ENCODE measurements around the gene LRRN2. TPM values are rescaled to one million over a fixed set of nuclear protein-coding genes. Genes with fewer than 3 reads are reported as not detected.
A peak's percentile ranks its signal among the peaks of the same experiment; 100 is the strongest.

Gene LRRN2
- total and polyA plus RNA-seq, 2 donors, result 0.66 to 3.0 TPM

- H3K36me3 ChIP-seq (ENCODE audit: control insufficient read depth in 2 of 2, insufficient read depth in 2 of 2, low read length in 1 of 2), result no peaks in the 10 kb centered on the region
- peaks cover 0 to 12% of the 10 kb centered on the region in 2 donors for H3K27me3 ChIP-seq (ENCODE audit: control insufficient read depth in 2 of 2, insufficient read depth in 1 of 2, low read length in 1 of 2)
- DNase-seq (ENCODE audit: low read depth in 6 of 9, low spot score in 9 of 9), result no peak
- H3K27ac ChIP-seq (ENCODE audit: low read depth in 1 of 2, low read length in 1 of 2), result no peak overlapping the region
- no peak overlapping the region for H3K4me3 ChIP-seq (ENCODE audit: low read length in 2 of 2)
- 95% methylated on average over 3 of the region's 3 CpGs for WGBS
- H3K9me3 ChIP-seq (ENCODE audit: control insufficient read depth in 2 of 2, insufficient read depth in 1 of 2, low read length in 1 of 2), result peaks cover 0 to 2% of the 10 kb centered on the region in 2 donors
- peaks cover 46 to 79% of the 10 kb centered on the region in 2 donors for H3K4me1 ChIP-seq (ENCODE audit: control insufficient read depth in 2 of 2, insufficient read depth in 2 of 2, low read length in 2 of 2)
These were observed 23.5 kb upstream of the LRRN2 start for GRCh38 chr1:204709021-204709420.

GRCh38 chr1:204706838-204707509 lies 21.4 kb upstream of the LRRN2 start:
- Histone ChIP-seq H3K27ac (ENCODE audit: low read depth in 1 of 2, low read length in 1 of 2) (peak overlapping the region; percentile 67 to 83), H3K4me1 (ENCODE audit: control insufficient read depth in 2 of 2, insufficient read depth in 2 of 2, low read length in 2 of 2) (peaks cover 27 to 64% of the 10 kb centered on the region in 2 donors), H3K27me3 (ENCODE audit: control insufficient read depth in 2 of 2, insufficient read depth in 1 of 2, low read length in 1 of 2) (peaks cover 0 to 7% of the 10 kb centered on the region in 2 donors), H3K36me3 (ENCODE audit: control insufficient read depth in 2 of 2, insufficient read depth in 2 of 2, low read length in 1 of 2) (no peaks in the 10 kb centered on the region), H3K9me3 (ENCODE audit: control insufficient read depth in 2 of 2, insufficient read depth in 1 of 2, low read length in 1 of 2) (peaks cover 0 to 2% of the 10 kb centered on the region in 2 donors), H3K4me3 (ENCODE audit: low read length in 2 of 2) (no peak overlapping the region)
- WGBS, result 69% methylated on average over 11 of the region's 11 CpGs
- DNase-seq (ENCODE audit: low read depth in 6 of 9, low spot score in 9 of 9), result peak in 6 of 9 donors; percentile 51 to 88 (median 70)

GRCh38 chr1:204705888-204706837 lies 20.6 kb upstream of the LRRN2 start:
- 46% methylated on average over 11 of the region's 11 CpGs for WGBS
- Histone ChIP-seq H3K4me1 (ENCODE audit: control insufficient read depth in 2 of 2, insufficient read depth in 2 of 2, low read length in 2 of 2) (peaks cover 23 to 55% of the 10 kb centered on the region in 2 donors), H3K27me3 (ENCODE audit: control insufficient read depth in 2 of 2, insufficient read depth in 1 of 2, low read length in 1 of 2) (peaks cover 0 to 2% of the 10 kb centered on the region in 2 donors), H3K9me3 (ENCODE audit: control insufficient read depth in 2 of 2, insufficient read depth in 1 of 2, low read length in 1 of 2) (peaks cover 0 to 2% of the 10 kb centered on the region in 2 donors), H3K27ac (ENCODE audit: low read depth in 1 of 2, low read length in 1 of 2) (peak overlapping the region; percentile 70 to 83), H3K4me3 (ENCODE audit: low read length in 2 of 2) (no peak overlapping the region), H3K36me3 (ENCODE audit: control insufficient read depth in 2 of 2, insufficient read depth in 2 of 2, low read length in 1 of 2) (no peaks in the 10 kb centered on the region)
- DNase-seq (ENCODE audit: low read depth in 6 of 9, low spot score in 9 of 9), result peak in 4 of 9 donors; percentile 43 to 77 (median 55)

GRCh38 chr1:204705493-204705811 lies 19.9 kb upstream of the LRRN2 start:
- no peak overlapping the region for H3K4me3 ChIP-seq (ENCODE audit: low read length in 2 of 2)
- no peaks in the 10 kb centered on the region for H3K36me3 ChIP-seq (ENCODE audit: control insufficient read depth in 2 of 2, insufficient read depth in 2 of 2, low read length in 1 of 2)
- no peaks in the 10 kb centered on the region for H3K27me3 ChIP-seq (ENCODE audit: control insufficient read depth in 2 of 2, insufficient read depth in 1 of 2, low read length in 1 of 2)
- peaks cover 0 to 5% of the 10 kb centered on the region in 2 donors for H3K9me3 ChIP-seq (ENCODE audit: control insufficient read depth in 2 of 2, insufficient read depth in 1 of 2, low read length in 1 of 2)
- WGBS, result 91% methylated on average over 5 of the region's 5 CpGs
- peak overlapping the region; percentile 21 to 83 for H3K27ac ChIP-seq (ENCODE audit: low read depth in 1 of 2, low read length in 1 of 2)
- peaks cover 19 to 48% of the 10 kb centered on the region in 2 donors for H3K4me1 ChIP-seq (ENCODE audit: control insufficient read depth in 2 of 2, insufficient read depth in 2 of 2, low read length in 2 of 2)
- no peak for DNase-seq (ENCODE audit: low read depth in 6 of 9, low spot score in 9 of 9)

- DNase-seq (ENCODE audit: low read depth in 6 of 9, low spot score in 9 of 9), result no peak
- Histone ChIP-seq H3K36me3 (ENCODE audit: control insufficient read depth in 2 of 2, insufficient read depth in 2 of 2, low read length in 1 of 2) (no peaks in the 10 kb centered on the region), H3K9me3 (ENCODE audit: control insufficient read depth in 2 of 2, insufficient read depth in 1 of 2, low read length in 1 of 2) (peaks cover 0 to 5% of the 10 kb centered on the region in 2 donors), H3K4me3 (ENCODE audit: low read length in 2 of 2) (no peak overlapping the region), H3K27ac (ENCODE audit: low read depth in 1 of 2, low read length in 1 of 2) (peak overlapping the region in 1 of 2 donors; percentile 42), H3K4me1 (ENCODE audit: control insufficient read depth in 2 of 2, insufficient read depth in 2 of 2, low read length in 2 of 2) (peaks cover 19 to 43% of the 10 kb centered on the region in 2 donors), H3K27me3 (ENCODE audit: control insufficient read depth in 2 of 2, insufficient read depth in 1 of 2, low read length in 1 of 2) (no peaks in the 10 kb centered on the region)
- WGBS, result 92% methylated on average over 4 of the region's 4 CpGs
These were observed 19.4 kb upstream of the LRRN2 start for GRCh38 chr1:204704794-204705492.

- H3K4me3 ChIP-seq (ENCODE audit: low read length in 2 of 2), result no peak overlapping the region
- H3K9me3 ChIP-seq (ENCODE audit: control insufficient read depth in 2 of 2, insufficient read depth in 1 of 2, low read length in 1 of 2), result peaks cover 0 to 5% of the 10 kb centered on the region in 2 donors
- peak in 1 of 9 donors; percentile 49 for DNase-seq (ENCODE audit: low read depth in 6 of 9, low spot score in 9 of 9)
- peak overlapping the region in 1 of 2 donors; percentile 42 for H3K27ac ChIP-seq (ENCODE audit: low read depth in 1 of 2, low read length in 1 of 2)
- 92% methylated on average over 16 of the region's 16 CpGs for WGBS
- peaks cover 19 to 40% of the 10 kb centered on the region in 2 donors for H3K4me1 ChIP-seq (ENCODE audit: control insufficient read depth in 2 of 2, insufficient read depth in 2 of 2, low read length in 2 of 2)
- no peaks in the 10 kb centered on the region for H3K36me3 ChIP-seq (ENCODE audit: control insufficient read depth in 2 of 2, insufficient read depth in 2 of 2, low read length in 1 of 2)
- H3K27me3 ChIP-seq (ENCODE audit: control insufficient read depth in 2 of 2, insufficient read depth in 1 of 2, low read length in 1 of 2), result no peaks in the 10 kb centered on the region
These were observed 18.5 kb upstream of the LRRN2 start for GRCh38 chr1:204703826-204704612.

- Histone ChIP-seq H3K9me3 (ENCODE audit: control insufficient read depth in 2 of 2, insufficient read depth in 1 of 2, low read length in 1 of 2) (peaks cover 0 to 5% of the 10 kb centered on the region in 2 donors), H3K4me3 (ENCODE audit: low read length in 2 of 2) (no peak overlapping the region), H3K36me3 (ENCODE audit: control insufficient read depth in 2 of 2, insufficient read depth in 2 of 2, low read length in 1 of 2) (no peaks in the 10 kb centered on the region), H3K27ac (ENCODE audit: low read depth in 1 of 2, low read length in 1 of 2) (no peak overlapping the region), H3K4me1 (ENCODE audit: control insufficient read depth in 2 of 2, insufficient read depth in 2 of 2, low read length in 2 of 2) (peaks cover 19 to 40% of the 10 kb centered on the region in 2 donors), H3K27me3 (ENCODE audit: control insufficient read depth in 2 of 2, insufficient read depth in 1 of 2, low read length in 1 of 2) (no peaks in the 10 kb centered on the region)
- 53% methylated on average over 5 of the region's 5 CpGs for WGBS
- no peak for DNase-seq (ENCODE audit: low read depth in 6 of 9, low spot score in 9 of 9)
These were observed 17.7 kb upstream of the LRRN2 start for GRCh38 chr1:204703268-204703664.

GRCh38 chr1:204702552-204703267 lies 17.2 kb upstream of the LRRN2 start:
- WGBS, result 71% methylated on average over 8 of the region's 8 CpGs
- H3K4me3 ChIP-seq (ENCODE audit: low read length in 2 of 2), result no peak overlapping the region
- H3K4me1 ChIP-seq (ENCODE audit: control insufficient read depth in 2 of 2, insufficient read depth in 2 of 2, low read length in 2 of 2), result peaks cover 19 to 37% of the 10 kb centered on the region in 2 donors
- H3K36me3 ChIP-seq (ENCODE audit: control insufficient read depth in 2 of 2, insufficient read depth in 2 of 2, low read length in 1 of 2), result no peaks in the 10 kb centered on the region
- no peak overlapping the region for H3K27ac ChIP-seq (ENCODE audit: low read depth in 1 of 2, low read length in 1 of 2)
- peaks cover 0 to 5% of the 10 kb centered on the region in 2 donors for H3K9me3 ChIP-seq (ENCODE audit: control insufficient read depth in 2 of 2, insufficient read depth in 1 of 2, low read length in 1 of 2)
- H3K27me3 ChIP-seq (ENCODE audit: control insufficient read depth in 2 of 2, insufficient read depth in 1 of 2, low read length in 1 of 2), result no peaks in the 10 kb centered on the region
- DNase-seq (ENCODE audit: low read depth in 6 of 9, low spot score in 9 of 9), result no peak

Measured in thymus (tissue), 11 donors.